RWPE2 (cell line): ENCODE measurements around the gene ABCC9.

Experiments
- ATAC-seq: fragments of 200-7000 bp; cut with Tn5 transposase; 3 replicates; pipeline ENCODE4 v1.9.1; 2021; ENCODE audit warnings: low read depth
- DNase-seq: peaks from one replicate; pipeline ENCODE4 v3.0.0-alpha.2; 2020; ENCODE audit warnings: low spot score
- H3K27ac ChIP-seq: fragments of 450-650 bp; 2 replicates; pipeline ENCODE4 v1.5.1; 2017; ENCODE audit warnings: mild to moderate bottlenecking; ENCODE audit not compliant: poor library complexity, severe bottlenecking
- H3K27me3 ChIP-seq: fragments of 250-450 bp; sonication (Bioruptor Pico); 2 replicates; pipeline ENCODE4 v1.5.1; 2021; ENCODE audit warnings: mild to moderate bottlenecking, moderate library complexity; ENCODE audit not compliant: insufficient read depth, poor library complexity, severe bottlenecking
- H3K36me3 ChIP-seq: fragments of 250-450 bp; sonication (Bioruptor Pico); 2 replicates; pipeline ENCODE4 v1.5.1; 2020; ENCODE audit warnings: low read depth, mild to moderate bottlenecking, moderate library complexity
- H3K4me1 ChIP-seq: fragments of 250-450 bp; sonication (Bioruptor Pico); 2 replicates; pipeline ENCODE4 v1.5.1; 2021; ENCODE audit warnings: mild to moderate bottlenecking, moderate library complexity; ENCODE audit not compliant: insufficient read depth, poor library complexity, severe bottlenecking
- H3K4me3 ChIP-seq: fragments of 250-450 bp; sonication (Bioruptor Pico); 2 replicates; pipeline ENCODE4 v1.5.1; 2021; ENCODE audit warnings: mild to moderate bottlenecking, moderate library complexity; ENCODE audit not compliant: severe bottlenecking
- H3K9me3 ChIP-seq: fragments of 250-450 bp; sonication (Bioruptor Pico); 2 replicates; pipeline ENCODE4 v1.5.1; 2021; ENCODE audit warnings: mild to moderate bottlenecking, moderate library complexity; ENCODE audit not compliant: severe bottlenecking
- CTCF ChIP-seq: fragments of 450-650 bp; IDR thresholded peaks from one replicate; pipeline ENCODE4 v1.5.1; 2017; ENCODE audit warnings: mild to moderate bottlenecking, moderate library complexity; ENCODE audit not compliant: poor library complexity, severe bottlenecking

The ABCC9 gene

GRCh38 chr12:21773806-21774205 lies 167.4 kb downstream of the ABCC9 start:
- Histone ChIP-seq H3K9me3 (no peaks in the 10 kb centered on the region), H3K27me3 (no peaks in the 10 kb centered on the region), H3K4me3 (no peak overlapping the region), H3K4me1 (no peaks in the 10 kb centered on the region), H3K27ac (no peak overlapping the region), H3K36me3 (no peaks in the 10 kb centered on the region)
- DNase-seq (no peak), ATAC-seq (no peak)
- no peak for TF ChIP-seq CTCF

- ATAC-seq, result no peak
- no peaks in the 10 kb centered on the region for H3K36me3 ChIP-seq
- DNase-seq, result no peak
- no peak overlapping the region for H3K27ac ChIP-seq
- TF ChIP-seq CTCF, result no peak
- H3K9me3 ChIP-seq, result no peaks in the 10 kb centered on the region
- no peak overlapping the region for H3K4me3 ChIP-seq
- H3K4me1 ChIP-seq, result no peaks in the 10 kb centered on the region
- no peaks in the 10 kb centered on the region for H3K27me3 ChIP-seq
Measured at GRCh38 chr12:21773263-21773741, 167.9 kb downstream of the ABCC9 start.

GRCh38 chr12:21771311-21771710 lies 169.9 kb downstream of the ABCC9 start:
- Histone ChIP-seq H3K27me3 (no peaks in the 10 kb centered on the region), H3K4me1 (no peaks in the 10 kb centered on the region), H3K27ac (no peak overlapping the region), H3K36me3 (no peaks in the 10 kb centered on the region), H3K9me3 (no peaks in the 10 kb centered on the region), H3K4me3 (no peak overlapping the region)
- TF ChIP-seq CTCF, result no peak
- DNase-seq, result no peak
- peak; percentile 21; the same call in 1 of the 3 replicates for ATAC-seq

- no peak for ATAC-seq
- H3K4me1 ChIP-seq, result no peaks in the 10 kb centered on the region
- no peak overlapping the region for H3K4me3 ChIP-seq
- no peaks in the 10 kb centered on the region for H3K36me3 ChIP-seq
- H3K27ac ChIP-seq, result no peak overlapping the region
- no peaks in the 10 kb centered on the region for H3K9me3 ChIP-seq
- DNase-seq, result no peak
- H3K27me3 ChIP-seq, result no peaks in the 10 kb centered on the region
- no peak for TF ChIP-seq CTCF
Measured at GRCh38 chr12:21769307-21769706, 171.9 kb downstream of the ABCC9 start.

- Histone ChIP-seq H3K4me3 (no peak overlapping the region), H3K27me3 (no peaks in the 10 kb centered on the region)
Measured at GRCh38 chr12:21766403-21766802, 174.8 kb downstream of the ABCC9 start.

More at GRCh38 chr12:21766403-21766802, 174.8 kb downstream of the ABCC9 start:
- Histone ChIP-seq H3K36me3 (no peaks in the 10 kb centered on the region), H3K4me1 (no peaks in the 10 kb centered on the region), H3K27ac (no peak overlapping the region), H3K9me3 (no peaks in the 10 kb centered on the region)
- ATAC-seq (no peak), DNase-seq (no peak)
- no peak for TF ChIP-seq CTCF
